SK-N-SH (cell line): ENCODE measurements around the gene SHISAL1. TPM values are rescaled to one million over a fixed set of nuclear protein-coding genes. Genes with fewer than 3 reads are reported as not detected.

Experiments
- CTCF ChIA-PET: fragments of 300-600, 350-600 bp; formaldehyde crosslinking; extraction: SDS; loops from one replicate; lab custom pipeline; 2021; lab: Yijun Ruan, JAX
- POLR2A ChIA-PET: fragments of 350-600 bp; sonication (Branson Sonifier 250); formaldehyde crosslinking; extraction: SDS; loops from one replicate; lab custom pipeline; 2020; ENCODE audit warnings: antibody characterized with exemption, inconsistent platforms; lab: Yijun Ruan, JAX
- DNase-seq: peaks from one replicate; pipeline ENCODE4 v3.0.0; 2012
- H2AFZ ChIP-seq: fragments of 200-600 bp; sonication (generic); 2 replicates; pipeline ENCODE4 v1.8.1; 2016; ENCODE audit warnings: antibody characterized with exemption, mild to moderate bottlenecking, low read depth
- H3F3A ChIP-seq: fragments of 200-600 bp; sonication (generic); replicated peaks from 2 replicates; pipeline ENCODE3; 2016; ENCODE audit warnings: antibody characterized with exemption, mild to moderate bottlenecking; ENCODE audit not compliant: insufficient read depth
- H3K27ac ChIP-seq, 2 experiments: fragments of 200-500 bp in 1 of 2; fragments of 200-600 bp in 1 of 2; sonication (Bioruptor generic) in 1 of 2; sonication (generic), shearing (Covaris generic) in 1 of 2; 2 replicates each; pipeline versions ENCODE4 v1.5.1 to v1.6.1; 2014 to 2016; ENCODE audit warnings: low read depth in 2 of 2, inconsistent platforms in 1 of 2, low read length in 1 of 2, mild to moderate bottlenecking in 1 of 2, mixed read lengths in 1 of 2
- H3K27me3 ChIP-seq: fragments of 200-600 bp; sonication (generic), shearing (Covaris generic); 2 replicates; pipeline ENCODE4 v1.6.1; 2016; ENCODE audit warnings: mixed run types; ENCODE audit not compliant: insufficient read depth
- H3K36me3 ChIP-seq, 2 experiments: fragments of 200-500 bp in 1 of 2; fragments of 200-600 bp in 1 of 2; sonication (Bioruptor generic) in 1 of 2; sonication (generic) in 1 of 2; replicated peaks in 1 of 2; 2 replicates each; pipeline versions ENCODE3 to v1.5.1; 2014 to 2016; ENCODE audit warnings: low read length in 1 of 2, mild to moderate bottlenecking in 1 of 2; ENCODE audit not compliant: insufficient read depth in 2 of 2, control insufficient read depth in 1 of 2
- H3K4me1 ChIP-seq, 2 experiments: fragments of 200-500 bp in 1 of 2; fragments of 200-600 bp in 1 of 2; sonication (Bioruptor generic) in 1 of 2; sonication (generic), shearing (Covaris generic) in 1 of 2; 2 replicates each; pipeline versions ENCODE4 v1.5.1 to v1.6.1; 2014 to 2016; ENCODE audit warnings: low read depth in 1 of 2, low read length in 1 of 2, mixed run types in 1 of 2; ENCODE audit not compliant: insufficient read depth in 2 of 2, control insufficient read depth in 1 of 2
- H3K4me2 ChIP-seq: fragments of 200-600 bp; sonication (generic), shearing (Covaris generic); 2 replicates; pipeline ENCODE4 v1.6.1; 2017; ENCODE audit warnings: mixed run types
- H3K4me3 ChIP-seq, 2 experiments: fragments of 200-500 bp in 1 of 2; fragments of 200-600 bp in 1 of 2; sonication (Bioruptor generic) in 1 of 2; sonication (generic), shearing (Covaris generic) in 1 of 2; 2 replicates each; pipeline versions ENCODE4 v1.5.1 to v1.8.1; 2014 to 2016; ENCODE audit warnings: low read depth in 2 of 2, inconsistent platforms in 1 of 2, low read length in 1 of 2, mild to moderate bottlenecking in 1 of 2, mixed read lengths in 1 of 2, moderate library complexity in 1 of 2
- H3K79me2 ChIP-seq: fragments of 200-600 bp; sonication (generic); 2 replicates; pipeline ENCODE4 v1.8.1; 2017; ENCODE audit warnings: mild to moderate bottlenecking; ENCODE audit not compliant: insufficient read depth
- H3K9ac ChIP-seq: fragments of 200-600 bp; sonication (generic); 2 replicates; pipeline ENCODE4 v1.6.1; 2017; ENCODE audit warnings: mixed run types
- H3K9me2 ChIP-seq: fragments of 200-600 bp; sonication (generic); 2 replicates; pipeline ENCODE4 v1.6.1; 2017; ENCODE audit warnings: mixed run types
- H3K9me3 ChIP-seq: fragments of 200-600 bp; sonication (generic); 2 replicates; pipeline ENCODE4 v1.6.1; 2017; ENCODE audit warnings: mixed run types, mild to moderate bottlenecking, moderate library complexity
- H4K20me1 ChIP-seq: fragments of 200-600 bp; sonication (generic); 2 replicates; pipeline ENCODE4 v1.6.1; 2017; ENCODE audit warnings: mild to moderate bottlenecking, mixed run types; ENCODE audit not compliant: insufficient read depth
- CTCF ChIP-seq: fragments of 200-600 bp; sonication (generic); IDR thresholded peaks from 2 replicates; pipeline ENCODE4 v1.6.1; 2017; ENCODE audit warnings: antibody characterized with exemption, mild to moderate bottlenecking, moderate library complexity
- ELF1 ChIP-seq: IDR thresholded peaks from 2 replicates; pipeline ENCODE4 v1.4.0; 2012
- FOXJ3 ChIP-seq: sonication (generic); formaldehyde crosslinking; IDR thresholded peaks from 2 replicates; pipeline ENCODE4 v1.5.1; 2020; ENCODE audit warnings: mild to moderate bottlenecking, missing genetic modification reagents
- FOXM1 ChIP-seq: IDR thresholded peaks from 2 replicates; pipeline ENCODE4 v1.4.0; 2012; ENCODE audit warnings: low read depth, mild to moderate bottlenecking
- GABPA ChIP-seq: IDR thresholded peaks from 2 replicates; pipeline ENCODE4 v1.4.0; 2012; ENCODE audit warnings: low read depth, mild to moderate bottlenecking
- GATA2 ChIP-seq: sonication (generic); formaldehyde crosslinking; IDR thresholded peaks from 2 replicates; pipeline ENCODE4 v1.5.0; 2020; ENCODE audit warnings: mild to moderate bottlenecking, missing genetic modification reagents
- JUND ChIP-seq: IDR thresholded peaks from 2 replicates; pipeline ENCODE4 v1.4.0; 2012
- MXI1 ChIP-seq: IDR thresholded peaks from 2 replicates; pipeline ENCODE4 v1.6.1; 2012; ENCODE audit warnings: mild to moderate bottlenecking, low read depth, low read length, improper control_type of control experiment
- NRF1 ChIP-seq: IDR thresholded peaks from 2 replicates; pipeline ENCODE4 v1.6.1; 2012; ENCODE audit warnings: low read depth, mild to moderate bottlenecking, low read length
- PBX3 ChIP-seq: IDR thresholded peaks from 2 replicates; pipeline ENCODE4; 2012
- POLR2AphosphoS5 ChIP-seq: IDR thresholded peaks from 2 replicates; pipeline ENCODE4 v1.6.1; 2012; ENCODE audit warnings: low read depth, low read length
- RAD21 ChIP-seq: IDR thresholded peaks from 2 replicates; pipeline ENCODE4 v1.6.1; 2012; ENCODE audit warnings: mild to moderate bottlenecking, low read length
- RCOR1 ChIP-seq: fragments of 150-350 bp; IDR thresholded peaks from 2 replicates; pipeline ENCODE4 v1.6.1; 2017; ENCODE audit warnings: antibody characterized with exemption, low read length
- RFX5 ChIP-seq: IDR thresholded peaks from 2 replicates; pipeline ENCODE4 v1.6.1; 2012; ENCODE audit warnings: mild to moderate bottlenecking, improper control_type of control experiment, low read length
- SIN3A ChIP-seq: IDR thresholded peaks from 2 replicates; pipeline ENCODE4 v1.6.1; 2012; ENCODE audit warnings: low read depth, mild to moderate bottlenecking, low read length, moderate library complexity, borderline replicate concordance
- SMC3 ChIP-seq: IDR thresholded peaks from 2 replicates; pipeline ENCODE4 v1.6.1; 2012; ENCODE audit warnings: low read depth, low read length, improper control_type of control experiment
- TAF1 ChIP-seq: IDR thresholded peaks from 2 replicates; pipeline ENCODE4 v1.6.1; 2012; ENCODE audit warnings: low read depth, mild to moderate bottlenecking, low read length, moderate library complexity, borderline replicate concordance
- TEAD4 ChIP-seq: IDR thresholded peaks from 2 replicates; pipeline ENCODE4 v1.4.0; 2012; ENCODE audit warnings: mild to moderate bottlenecking, borderline replicate concordance; ENCODE audit not compliant: insufficient read depth
- USF1 ChIP-seq: IDR thresholded peaks from 2 replicates; pipeline ENCODE4 v1.4.0; 2012; ENCODE audit warnings: low read depth, borderline replicate concordance
- YY1 ChIP-seq: IDR thresholded peaks from 2 replicates; pipeline ENCODE4 v1.4.0; 2012; ENCODE audit warnings: low read depth, mild to moderate bottlenecking
- WGBS: methylation state at CpG from one replicate; pipeline ENCODE4 v1.1.6; 2017; ENCODE audit warnings: low lambda C conversion rate; 5-methylcytosine and 5-hydroxymethylcytosine counted together
- polyA plus RNA-seq, 3 experiments: library from polyadenylated mRNA; depleted of rRNA; stranded (reverse); fragments of >200 nt; gene quantifications; 2 replicates each; pipeline ENCODE4 v1.2.3, GENCODE V29; 2012
- TF ChIP-seq, protein P1 (sequence below): IDR thresholded peaks from 2 replicates; pipeline ENCODE4 v1.4.0; 2012; ENCODE audit warnings: low read depth

The SHISAL1 gene
- polyA plus RNA-seq, 1 of the 3 experiments (the other 2 are of a cell fraction): 0.10 TPM

GRCh38 chr22:44338906-44339305, 26.2 kb upstream of the SHISAL1 start:
- ChIA-PET POLR2A (no interaction called here), CTCF (interaction anchor here (1.0 to 2.4 kb wide), 2 partner anchors 8 to 17 kb away, joined by 3 to 6 read pairs; no protein-coding TSS in a partner anchor)
- H3K9me3 ChIP-seq: no peaks in the 10 kb centered on the region
- H3K4me2 ChIP-seq: no peak overlapping the region
- no peak overlapping the region for H3K4me3 ChIP-seq
- TF ChIP-seq RCOR1: no peak
- no peak for TF ChIP-seq FOXM1
- TF ChIP-seq, protein P1, sequence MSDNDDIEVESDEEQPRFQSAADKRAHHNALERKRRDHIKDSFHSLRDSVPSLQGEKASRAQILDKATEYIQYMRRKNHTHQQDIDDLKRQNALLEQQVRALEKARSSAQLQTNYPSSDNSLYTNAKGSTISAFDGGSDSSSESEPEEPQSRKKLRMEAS: no peak
- no peak for TF ChIP-seq CTCF
- no peak for TF ChIP-seq POLR2AphosphoS5
- TF ChIP-seq PBX3: no peak
- TF ChIP-seq NRF1: no peak
- no peak for TF ChIP-seq ELF1
- no peak for TF ChIP-seq RAD21
- no peak for TF ChIP-seq SMC3
- TF ChIP-seq JUND: no peak
- TF ChIP-seq USF1: no peak
- TF ChIP-seq GABPA: no peak
- no peak overlapping the region for H3K9ac ChIP-seq
- H3F3A ChIP-seq: peaks cover 3% of the 10 kb centered on the region
- H4K20me1 ChIP-seq: no peaks in the 10 kb centered on the region
- no peaks in the 10 kb centered on the region for H3K9me2 ChIP-seq
- H3K27me3 ChIP-seq: no peaks in the 10 kb centered on the region
- no peak for DNase-seq
- peaks cover 0 to 24% of the 10 kb centered on the region in 2 experiments; a peak in 1 of 4 replicates for H3K4me1 ChIP-seq
- H2AFZ ChIP-seq: no peak overlapping the region
- WGBS: 60% methylated on average over 1 of the region's 2 CpGs
- H3K36me3 ChIP-seq: no peaks in the 10 kb centered on the region
- H3K79me2 ChIP-seq: no peaks in the 10 kb centered on the region
- no peak overlapping the region for H3K27ac ChIP-seq

- Histone ChIP-seq H2AFZ (no peak overlapping the region), H3K27me3 (no peaks in the 10 kb centered on the region), H3K79me2 (no peaks in the 10 kb centered on the region), H3K4me1 (peaks cover 0 to 24% of the 10 kb centered on the region in 2 experiments; a peak in 1 of 4 replicates), H3F3A (peaks cover 3% of the 10 kb centered on the region), H3K36me3 (no peaks in the 10 kb centered on the region), H3K4me3 (no peak overlapping the region), H3K9ac (no peak overlapping the region), H3K9me3 (no peaks in the 10 kb centered on the region), H3K4me2 (no peak overlapping the region), H3K27ac (no peak overlapping the region), H3K9me2 (no peaks in the 10 kb centered on the region), H4K20me1 (no peaks in the 10 kb centered on the region)
- CTCF ChIA-PET: interaction anchor here (1.0 kb wide), 1 partner anchor 18 kb away, joined by 3 read pairs; no protein-coding TSS in a partner anchor
- WGBS: 67% methylated on average over 6 of the region's 8 CpGs
- TF ChIP-seq, protein P1: no peak
- no peak for TF ChIP-seq MXI1
- no peak for TF ChIP-seq FOXM1
- TF ChIP-seq TAF1: no peak
- TF ChIP-seq SIN3A: no peak
- TF ChIP-seq TEAD4: no peak
- TF ChIP-seq USF1: no peak
- no peak for TF ChIP-seq GATA2 (CRISPR knock-in tag)
- TF ChIP-seq FOXJ3 (CRISPR knock-in tag): no peak
- no peak for TF ChIP-seq SMC3
- no peak for TF ChIP-seq RFX5
- TF ChIP-seq RCOR1: no peak
- no peak for TF ChIP-seq GABPA
- no peak for TF ChIP-seq YY1
- no peak for TF ChIP-seq POLR2AphosphoS5
- DNase-seq: no peak
- POLR2A ChIA-PET: no interaction called here
Measured at GRCh38 chr22:44338177-44338810, 25.5 kb upstream of the SHISAL1 start.
